ENCODE data around the gene ATP5F1A. TPM values are rescaled to one million over a fixed set of nuclear protein-coding genes. Genes with fewer than 3 reads are reported as not detected.
A peak's percentile ranks its signal among the peaks of the same experiment; 100 is the strongest.

Gene ATP5F1A
- total and polyA plus RNA-seq, 2 experiments from 2014 or later, result 609 to 931 TPM

- Histone ChIP-seq H3K4me2 (peak within 1 kb of the TSS; percentile 95), H3K27ac (no peak within 1 kb of the TSS), H3K9me2 (replicated peaks; ENCODE audit: insufficient read depth) (no peaks in the 10 kb centered on the region), H3K9me3 (ENCODE audit: low read depth) (no peaks in the 10 kb centered on the region), H2AFZ (peak within 1 kb of the TSS; percentile 94), H3K4me3 (peak within 1 kb of the TSS; percentile 95), H4K20me1 (ENCODE audit: insufficient read depth, poor library complexity, severe bottlenecking) (no peaks in the 10 kb centered on the region), H3K27me3 (no peaks in the 10 kb centered on the region), H3K4me1 (ENCODE audit: insufficient read depth) (peaks cover 8% of the 10 kb centered on the region), H3K36me3 (replicated peaks; ENCODE audit: insufficient read depth, low read depth) (no peaks in the 10 kb centered on the region), H3K79me2 (peaks cover 39% of the 10 kb centered on the region)
- TF ChIP-seq EZH2 (IDR thresholded peaks at IDR 0.05; ENCODE audit: borderline replicate concordance), result no peak
- no peak for TF ChIP-seq EZH2phosphoT487 (IDR thresholded peaks at IDR 0.05; ENCODE audit: low read depth, severe bottlenecking, unreplicated experiment)
- TF ChIP-seq CTCF (IDR thresholded peaks at IDR 0.05; ENCODE audit: poor library complexity), result no peak
- DNase-seq (ENCODE audit: low spot score), result peak; percentile 82
- 2% methylated on average over 64 of the region's 75 CpGs for WGBS (ENCODE audit: low lambda C conversion rate, missing lambda C conversion rate)
These were observed 26.3 kb downstream of the ATP5F1A start, which contains the start of gene PSTPIP2 for GRCh38 chr18:46071653-46072375. Gene PSTPIP2, minus strand, starts transcription at chr18:46072260. Its CDS starts 72 bp downstream, at chr18:46072188.

GRCh38 chr18:46070815-46071652 is 27.1 kb downstream of the ATP5F1A start:
- Histone ChIP-seq H3K79me2 (peaks cover 43% of the 10 kb centered on the region), H3K4me3 (peak overlapping the region; percentile 95), H3K4me2 (peak overlapping the region; percentile 95), H3K4me1 (ENCODE audit: insufficient read depth) (peaks cover 8% of the 10 kb centered on the region), H3K27ac (no peak overlapping the region), H3K27me3 (no peaks in the 10 kb centered on the region), H4K20me1 (ENCODE audit: insufficient read depth, poor library complexity, severe bottlenecking) (no peaks in the 10 kb centered on the region), H3K9me2 (replicated peaks; ENCODE audit: insufficient read depth) (no peaks in the 10 kb centered on the region), H3K36me3 (replicated peaks; ENCODE audit: insufficient read depth, low read depth) (no peaks in the 10 kb centered on the region), H3K9me3 (ENCODE audit: low read depth) (no peaks in the 10 kb centered on the region), H2AFZ (peak overlapping the region; percentile 94)
- no peak for DNase-seq (ENCODE audit: low spot score)
- TF ChIP-seq EZH2 (IDR thresholded peaks at IDR 0.05; ENCODE audit: borderline replicate concordance) (no peak), CTCF (IDR thresholded peaks at IDR 0.05; ENCODE audit: poor library complexity) (no peak), EZH2phosphoT487 (IDR thresholded peaks at IDR 0.05; ENCODE audit: low read depth, severe bottlenecking, unreplicated experiment) (no peak)
- 37% methylated on average over 13 of the region's 13 CpGs for WGBS (ENCODE audit: low lambda C conversion rate, missing lambda C conversion rate)

- 88% methylated on average over 6 of the region's 6 CpGs for WGBS (ENCODE audit: low lambda C conversion rate, missing lambda C conversion rate)
- Histone ChIP-seq H3K9me2 (replicated peaks; ENCODE audit: insufficient read depth) (no peaks in the 10 kb centered on the region), H2AFZ (no peak overlapping the region), H3K27me3 (no peaks in the 10 kb centered on the region), H4K20me1 (ENCODE audit: insufficient read depth, poor library complexity, severe bottlenecking) (no peaks in the 10 kb centered on the region), H3K4me3 (no peak overlapping the region), H3K27ac (no peak overlapping the region), H3K79me2 (peaks cover 51% of the 10 kb centered on the region), H3K36me3 (replicated peaks; ENCODE audit: insufficient read depth, low read depth) (no peaks in the 10 kb centered on the region), H3K4me1 (ENCODE audit: insufficient read depth) (peaks cover 8% of the 10 kb centered on the region), H3K9me3 (ENCODE audit: low read depth) (no peaks in the 10 kb centered on the region), H3K4me2 (peak overlapping the region; percentile 95)
- no peak for DNase-seq (ENCODE audit: low spot score)
- no peak for TF ChIP-seq EZH2 (IDR thresholded peaks at IDR 0.05; ENCODE audit: borderline replicate concordance)
- TF ChIP-seq CTCF (IDR thresholded peaks at IDR 0.05; ENCODE audit: poor library complexity), result no peak
- TF ChIP-seq EZH2phosphoT487 (IDR thresholded peaks at IDR 0.05; ENCODE audit: low read depth, severe bottlenecking, unreplicated experiment), result no peak
These were observed 27.9 kb downstream of the ATP5F1A start for GRCh38 chr18:46070232-46070631.
